IMR-90 (cell line): ENCODE results near the gene AFAP1L2.

Experiments
- MAZ ChIP-seq: IDR thresholded peaks from 2 replicates; pipeline ENCODE4 v1.6.1; 2012; ENCODE audit warnings: low read depth, mild to moderate bottlenecking, low read length, improper control_type of control experiment, moderate library complexity, borderline replicate concordance
- NFE2L2 ChIP-seq: fragments of 150-350 bp; IDR thresholded peaks from 2 replicates; pipeline ENCODE4 v1.6.1; 2016; ENCODE audit warnings: low read depth, mild to moderate bottlenecking, low read length
- RAD21 ChIP-seq: IDR thresholded peaks from 2 replicates; pipeline ENCODE4 v1.6.1; 2012; ENCODE audit warnings: low read length, improper control_type of control experiment
- RFX5 ChIP-seq: IDR thresholded peaks from 2 replicates; pipeline ENCODE4 v1.8.0; 2012; ENCODE audit warnings: low read depth, mild to moderate bottlenecking, low read length, moderate library complexity
- TF ChIP-seq, protein P1 (sequence below): conservative IDR thresholded peaks from 2 replicates; pipeline ENCODE4 v1.5.1; 2012; ENCODE audit warnings: mild to moderate bottlenecking, low read depth, low read length, improper control_type of control experiment

DNA sequence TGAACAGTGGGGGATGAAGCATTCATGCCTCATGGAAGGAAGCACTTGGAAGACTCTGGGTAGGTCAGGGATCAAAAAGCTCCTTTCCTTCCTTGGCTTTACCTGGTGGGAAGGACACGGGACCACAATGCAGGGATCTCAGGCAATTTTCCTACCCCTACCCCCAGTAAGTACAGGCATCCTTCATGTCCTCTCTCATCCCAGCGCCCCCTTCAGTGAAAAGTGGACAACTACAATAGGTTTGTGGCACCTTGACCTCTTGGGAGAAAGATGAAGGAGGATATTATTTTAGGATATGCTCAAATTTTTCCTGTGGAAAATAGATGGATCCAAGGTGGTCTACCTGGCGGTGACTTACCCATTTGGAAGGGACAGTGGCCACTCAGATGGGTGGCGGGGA, 16.5 kb downstream of the AFAP1L2 start:
- no peak for TF ChIP-seq MAZ
- TF ChIP-seq RFX5 = no peak
- no peak for TF ChIP-seq NFE2L2
- TF ChIP-seq, protein P1, sequence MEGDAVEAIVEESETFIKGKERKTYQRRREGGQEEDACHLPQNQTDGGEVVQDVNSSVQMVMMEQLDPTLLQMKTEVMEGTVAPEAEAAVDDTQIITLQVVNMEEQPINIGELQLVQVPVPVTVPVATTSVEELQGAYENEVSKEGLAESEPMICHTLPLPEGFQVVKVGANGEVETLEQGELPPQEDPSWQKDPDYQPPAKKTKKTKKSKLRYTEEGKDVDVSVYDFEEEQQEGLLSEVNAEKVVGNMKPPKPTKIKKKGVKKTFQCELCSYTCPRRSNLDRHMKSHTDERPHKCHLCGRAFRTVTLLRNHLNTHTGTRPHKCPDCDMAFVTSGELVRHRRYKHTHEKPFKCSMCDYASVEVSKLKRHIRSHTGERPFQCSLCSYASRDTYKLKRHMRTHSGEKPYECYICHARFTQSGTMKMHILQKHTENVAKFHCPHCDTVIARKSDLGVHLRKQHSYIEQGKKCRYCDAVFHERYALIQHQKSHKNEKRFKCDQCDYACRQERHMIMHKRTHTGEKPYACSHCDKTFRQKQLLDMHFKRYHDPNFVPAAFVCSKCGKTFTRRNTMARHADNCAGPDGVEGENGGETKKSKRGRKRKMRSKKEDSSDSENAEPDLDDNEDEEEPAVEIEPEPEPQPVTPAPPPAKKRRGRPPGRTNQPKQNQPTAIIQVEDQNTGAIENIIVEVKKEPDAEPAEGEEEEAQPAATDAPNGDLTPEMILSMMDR = no peak
- TF ChIP-seq RAD21 = no peak
